ENCODE results near the gene PROK2. TPM values are rescaled to one million over a fixed set of nuclear protein-coding genes. Genes with fewer than 3 reads are reported as not detected.

PROK2 gene
- total and polyA plus RNA-seq, 2 experiments from 2014 or later: 2.1 to 2.3 TPM

- no peak for TF ChIP-seq ZNF462 (CRISPR knock-in tag; IDR thresholded peaks at IDR 0.05)
- no peak for TF ChIP-seq ZNF331 (CRISPR knock-in tag; IDR thresholded peaks at IDR 0.05; ENCODE audit: low read depth)
- no peak for TF ChIP-seq ETS1 (IDR thresholded peaks at IDR 0.05)
- TF ChIP-seq JUNB (IDR thresholded peaks at IDR 0.05; ENCODE audit: unreplicated experiment): no peak
- no peak for TF ChIP-seq CREB1 (CRISPR knock-in tag; IDR thresholded peaks at IDR 0.05; ENCODE audit: low read depth)
These were observed 40.8 kb upstream of the PROK2 start (continued) for GRCh38 chr3:71825551-71826283.

- Histone ChIP-seq H3K4me1 (ENCODE audit: insufficient read depth) (peaks cover 10% of the 10 kb centered on the region), H3K4me3 (no peak overlapping the region), H3K36me3 (ENCODE audit: insufficient read depth) (no peaks in the 10 kb centered on the region), H3K9me2 (ENCODE audit: insufficient read depth) (0 out of 2 replicates have a peak, but pooled peaks cover 4% of the 10 kb centered on the region), H3F3A (replicated peaks; ENCODE audit: low read depth) (no peaks in the 10 kb centered on the region), H4K20me1 (replicated peaks; ENCODE audit: insufficient read depth) (no peaks in the 10 kb centered on the region), H2AFZ (no peak overlapping the region), H3K27me3 (ENCODE audit: insufficient read depth) (no peaks in the 10 kb centered on the region), H3K79me2 (replicated peaks; ENCODE audit: insufficient read depth) (no peaks in the 10 kb centered on the region), H3K4me2 (no peak overlapping the region), H3K27ac (ENCODE audit: low read depth) (no peak overlapping the region)
- DNase-seq (ENCODE audit: low spot score): no peak
- no peak for ATAC-seq
- H3K27me3 Mint-ChIP-seq (ENCODE audit: insufficient read depth, low read depth, poor library complexity): no peaks in the 10 kb centered on the region
- H3K9me3 Mint-ChIP-seq: no peaks in the 10 kb centered on the region
- TF ChIP-seq EZH2phosphoT487 (IDR thresholded peaks at IDR 0.05; ENCODE audit: unreplicated experiment) (no peak), JUNB (IDR thresholded peaks at IDR 0.05; ENCODE audit: unreplicated experiment) (no peak), POLR2AphosphoS5 (IDR thresholded peaks at IDR 0.05; ENCODE audit: low read depth) (no peak)
- H3K27ac Mint-ChIP-seq: no peak overlapping the region
- no peaks in the 10 kb centered on the region for H3K36me3 Mint-ChIP-seq (ENCODE audit: low read depth)
- peaks cover 15% of the 10 kb centered on the region for H3K4me1 Mint-ChIP-seq
- no peak overlapping the region for H3K4me3 Mint-ChIP-seq
These were observed 36.2 kb upstream of the PROK2 start for GRCh38 chr3:71821116-71821515.
